Endothelial cell of umbilical vein (primary cell): Measurements from ENCODE around the gene NPM1. TPM values are rescaled to one million over a fixed set of nuclear protein-coding genes. Genes with fewer than 3 reads are reported as not detected.

ENCODE experiments used
- BruUV-seq: library from RNA; stranded (reverse); fragments of 400-500 nt; replicated peaks from 2 replicates; lab custom pipeline; 2021; lab: Mats Ljungman, UMichigan
- CTCF ChIA-PET: fragments of 300-600, 350-600 bp; sonication (Branson Sonifier 250); formaldehyde crosslinking; loops from one replicate; lab custom pipeline; 2021; ENCODE audit warnings: antibody characterized with exemption, inconsistent platforms; lab: Charles Lee
- POLR2A ChIA-PET: fragments of 300-600, 350-600 bp; sonication (Branson Sonifier 250); formaldehyde crosslinking; loops from one replicate; lab custom pipeline; 2021; ENCODE audit warnings: antibody characterized with exemption, inconsistent platforms; lab: Charles Lee
- DNase-seq: peaks from one replicate; pipeline ENCODE4 v3.0.0-alpha.2; 2011; ENCODE audit warnings: low read depth, low spot score
- FAIRE-seq: peaks from 2 replicates; lab custom pipeline; 2011; peaks lifted over from hg19 to GRCh38; lab: Jason Lieb, UNC
- H2AFZ ChIP-seq: 2 replicates; pipeline ENCODE4 v1.6.0; 2012; ENCODE audit warnings: low read depth, low read length, control low read depth, inconsistent platforms
- H3K27ac ChIP-seq: 2 replicates; pipeline ENCODE4 v1.5.1; 2011; ENCODE audit warnings: low read depth, mild to moderate bottlenecking, control low read depth, low read length, moderate library complexity; ENCODE audit not compliant: insufficient read depth
- H3K27me3 ChIP-seq, 2 experiments: 2 replicates each; pipeline versions ENCODE4 v1.6.0 to v1.6.1; 2011; ENCODE audit warnings: low read length in 2 of 2, mixed read lengths in 1 of 2; ENCODE audit not compliant: control insufficient read depth in 2 of 2, insufficient read depth in 2 of 2
- H3K36me3 ChIP-seq, 2 experiments: 2 replicates in 1 of 2; 3 replicates in 1 of 2; pipeline ENCODE4 v1.5.1; 2011; ENCODE audit warnings: low read length in 2 of 2, mild to moderate bottlenecking in 1 of 2, moderate library complexity in 1 of 2; ENCODE audit not compliant: control insufficient read depth in 2 of 2, insufficient read depth in 2 of 2; ENCODE audit errors: extremely low read depth in 1 of 2
- H3K4me1 ChIP-seq: 3 replicates; pipeline ENCODE4 v1.5.1; 2011; ENCODE audit warnings: mild to moderate bottlenecking, low read length; ENCODE audit not compliant: control insufficient read depth, insufficient read depth; ENCODE audit errors: extremely low read depth
- H3K4me2 ChIP-seq: 2 replicates; pipeline ENCODE4 v1.6.1; 2011; ENCODE audit warnings: low read length, control low read depth, mixed read lengths; ENCODE audit not compliant: insufficient read depth
- H3K4me3 ChIP-seq, 3 experiments: fragments of 200-600 bp in 1 of 3; sonication (generic), shearing (Covaris generic) in 1 of 3; replicated peaks in 1 of 3; 2 replicates each; pipeline ENCODE4 v1.5.1; 2011 to 2016; ENCODE audit warnings: control low read depth in 3 of 3, low read length in 3 of 3, mild to moderate bottlenecking in 2 of 3, inconsistent platforms in 1 of 3, low read depth in 1 of 3, moderate library complexity in 1 of 3; ENCODE audit not compliant: insufficient read depth in 1 of 3
- H3K79me2 ChIP-seq: 2 replicates; pipeline ENCODE4 v1.6.0; 2012; ENCODE audit warnings: low read length, inconsistent platforms; ENCODE audit not compliant: control insufficient read depth, insufficient read depth
- H3K9ac ChIP-seq: replicated peaks from 2 replicates; pipeline ENCODE3; 2011; ENCODE audit warnings: low read length, control low read depth; ENCODE audit not compliant: insufficient read depth; ENCODE audit errors: extremely low read depth
- H3K9me1 ChIP-seq: replicated peaks from 3 replicates; pipeline ENCODE4 v1.6.0; 2011; ENCODE audit warnings: mild to moderate bottlenecking, low read length; ENCODE audit not compliant: control insufficient read depth, insufficient read depth; ENCODE audit errors: extremely low read depth
- H3K9me3 ChIP-seq: replicated peaks from 2 replicates; pipeline ENCODE4 v1.5.1; 2012; ENCODE audit warnings: low read length, inconsistent platforms; ENCODE audit not compliant: control insufficient read depth, insufficient read depth
- H4K20me1 ChIP-seq: replicated peaks from 2 replicates; pipeline ENCODE3; 2011; ENCODE audit warnings: mild to moderate bottlenecking, low read length; ENCODE audit not compliant: control insufficient read depth, insufficient read depth; ENCODE audit errors: extremely low read depth
- EZH2 ChIP-seq: IDR thresholded peaks from 2 replicates; pipeline ENCODE4 v1.6.1; 2012; ENCODE audit warnings: borderline replicate concordance, low read depth, mild to moderate bottlenecking, moderate library complexity, low read length, inconsistent platforms; ENCODE audit not compliant: severe bottlenecking
- FOS ChIP-seq: IDR thresholded peaks from 2 replicates; pipeline ENCODE4 v1.6.1; 2011; ENCODE audit warnings: mild to moderate bottlenecking, low read length, moderate library complexity, borderline replicate concordance; ENCODE audit not compliant: insufficient read depth
- GATA2 ChIP-seq: IDR thresholded peaks from 2 replicates; pipeline ENCODE4 v1.7.0; 2011; ENCODE audit warnings: low read depth, mild to moderate bottlenecking, moderate library complexity, mixed read lengths, low read length; ENCODE audit not compliant: insufficient read length, insufficient read depth
- JUN ChIP-seq: IDR thresholded peaks from 2 replicates; pipeline ENCODE4 v1.6.1; 2011; ENCODE audit warnings: borderline replicate concordance, low read depth; ENCODE audit not compliant: insufficient read length, insufficient read depth
- MYC ChIP-seq: IDR thresholded peaks from one replicate; pipeline ENCODE4 v1.6.1; 2011; ENCODE audit warnings: mild to moderate bottlenecking, low read depth, low read length
- POLR2A ChIP-seq: IDR thresholded peaks from 2 replicates; pipeline ENCODE4 v1.6.1; 2012; ENCODE audit warnings: low read depth, mild to moderate bottlenecking, control low read depth, low read length
- POLR2AphosphoS5 ChIP-seq: IDR thresholded peaks from 2 replicates; pipeline ENCODE4 v1.6.1; 2012; ENCODE audit warnings: low read depth, mild to moderate bottlenecking, control low read depth, low read length, moderate library complexity; ENCODE audit not compliant: insufficient read depth
- dilution Hi-C: fragments of 300-500 bp; cut with MboI; formaldehyde crosslinking; loops from one replicate; pipeline ENCODE4 v1.15.0; 2019; ENCODE audit warnings: low sequenced_read_pairs; ENCODE audit not compliant: extremely low pct_ligation_motif_present
- intact Hi-C: fragments of 100-400 bp; cut with micrococcal nuclease; formaldehyde crosslinking; loops from one replicate; pipeline ENCODE4 v1.10.0; 2022
- polyA plus RNA-seq, 4 experiments: library from polyadenylated mRNA; depleted of rRNA in 3 of 4; stranded (reverse) in 3 of 4; unstranded in 1 of 4; fragments of >200 nt; gene quantifications; 2 replicates each; pipeline versions ENCODE4 v1.2.1 to v1.2.3, GENCODE V29; 2011 to 2012; ENCODE audit warnings: missing spikeins in 1 of 4
- total RNA-seq: library from RNA; stranded (reverse); gene quantifications from 2 replicates; pipeline ENCODE4 v1.2.3, GENCODE V29; 2021
- TF ChIP-seq, protein P1 (sequence below): IDR thresholded peaks from 2 replicates; pipeline ENCODE4 v1.6.1; 2011; ENCODE audit not compliant: insufficient read depth, insufficient read length
- TF ChIP-seq, protein P2 (sequence below), 2 donors: IDR thresholded peaks; 1 replicate in 1 of 2; 2 replicates in 1 of 2; pipeline ENCODE4 v1.5.1; 2011; ENCODE audit warnings: low read length in 2 of 2, mild to moderate bottlenecking in 2 of 2, moderate library complexity in 2 of 2, control low read depth in 1 of 2, inconsistent platforms in 1 of 2, low read depth in 1 of 2; ENCODE audit not compliant: insufficient read depth in 1 of 2; ENCODE audit errors: extremely low read depth in 1 of 2

The NPM1 gene
- total and polyA plus RNA-seq, 2 donors (not counting 3 experiments of a cell fraction or from before 2014, with no cell fraction given) = 618 to 1,695 TPM

DNA sequence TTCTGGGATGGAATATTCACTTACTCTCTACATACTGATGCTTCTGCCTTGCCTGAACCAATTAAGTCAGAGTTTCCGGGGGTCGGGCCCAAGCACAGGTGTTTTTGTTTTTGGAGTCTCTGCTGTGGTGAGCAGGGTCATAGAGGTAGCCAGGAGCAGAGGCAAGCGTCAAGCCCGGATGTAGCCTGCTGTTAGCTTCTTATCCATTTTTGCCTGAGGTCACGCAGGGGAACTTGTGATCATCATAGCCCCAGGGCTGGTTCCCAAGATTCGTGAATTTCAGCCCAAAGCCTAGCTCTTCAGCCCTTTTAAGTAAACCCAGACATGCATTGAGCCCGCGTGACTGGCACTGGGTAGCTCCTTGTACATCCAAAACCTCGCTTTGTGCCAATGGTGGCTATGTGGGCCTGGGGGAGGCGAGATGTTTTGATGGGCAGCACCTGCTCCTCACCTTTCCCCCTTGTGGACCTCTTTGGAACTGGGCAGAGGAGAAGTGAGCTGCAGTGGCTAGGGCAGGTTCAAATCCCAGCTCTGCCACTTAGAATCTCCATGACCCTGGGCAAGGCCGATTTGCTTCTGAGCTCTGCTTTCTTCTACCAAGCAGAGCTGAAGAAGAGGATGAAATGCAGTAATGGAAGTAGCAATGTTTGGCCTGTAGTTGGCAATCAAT, 65.5 kb downstream of the NPM1 start:
- Histone ChIP-seq H3K4me3 (no peak overlapping the region), H3K4me1 (peaks cover 15% of the 10 kb centered on the region), H3K9me1 (no peaks in the 10 kb centered on the region), H2AFZ (no peak overlapping the region), H3K27me3 (peaks cover 0 to 2% of the 10 kb centered on the region in 2 experiments), H3K9me3 (no peaks in the 10 kb centered on the region), H3K9ac (no peak overlapping the region), H3K79me2 (no peaks in the 10 kb centered on the region), H3K27ac (no peak overlapping the region), H3K36me3 (no peaks in the 10 kb centered on the region), H4K20me1 (no peaks in the 10 kb centered on the region), H3K4me2 (no peak overlapping the region)
- CTCF ChIA-PET = interaction anchor here (0.6 to 1.8 kb wide), 7 partner anchors 10 to 143 kb away, joined by 3 to 7 read pairs (median 3); partner anchors contain the start of gene FGF18
- intact Hi-C loops = no loop called here
- POLR2A ChIA-PET = no interaction called here
- dilution Hi-C loops = no loop called here
- BruUV-seq = no TSS peak
- no peak for FAIRE-seq
- TF ChIP-seq, protein P1, sequence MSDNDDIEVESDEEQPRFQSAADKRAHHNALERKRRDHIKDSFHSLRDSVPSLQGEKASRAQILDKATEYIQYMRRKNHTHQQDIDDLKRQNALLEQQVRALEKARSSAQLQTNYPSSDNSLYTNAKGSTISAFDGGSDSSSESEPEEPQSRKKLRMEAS = no peak
- TF ChIP-seq POLR2A = no peak
- DNase-seq = no peak

DNA sequence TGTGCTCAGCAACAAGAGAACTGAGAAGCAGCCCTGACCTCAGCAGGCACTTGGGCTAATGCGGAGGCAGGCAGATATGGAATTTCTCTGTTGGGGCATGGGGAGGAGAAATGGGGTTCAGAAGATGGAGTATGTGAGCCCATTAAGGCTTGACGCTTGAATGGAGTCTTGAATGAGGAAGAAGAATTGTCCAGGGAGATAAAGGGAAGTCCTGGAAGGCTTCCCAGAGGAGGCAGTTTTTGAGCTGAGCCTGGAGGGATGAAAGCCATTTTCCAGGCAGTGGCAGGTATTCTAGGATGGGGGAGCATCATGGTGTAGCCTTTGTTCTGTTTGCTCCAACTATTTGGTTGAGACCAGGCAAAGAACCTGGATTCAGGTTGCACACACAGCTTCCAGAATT, 66.3 kb downstream of the NPM1 start:
- FAIRE-seq = no peak
- CTCF ChIA-PET = interaction anchor here (0.7 to 1.8 kb wide), 7 partner anchors 10 to 48 kb away, joined by 3 to 7 read pairs (median 3); partner anchors contain the start of gene FGF18
- no peak overlapping the region for H3K27ac ChIP-seq

More for the DNA sequence above, 66.3 kb downstream of the NPM1 start:
- H3K4me2 ChIP-seq = no peak overlapping the region
- no peak overlapping the region for H3K4me3 ChIP-seq
- no peaks in the 10 kb centered on the region for H3K9me3 ChIP-seq
- H3K27me3 ChIP-seq = peaks cover 0 to 2% of the 10 kb centered on the region in 2 experiments
- POLR2A ChIA-PET = no interaction called here
- no peak for DNase-seq
- no peak overlapping the region for H2AFZ ChIP-seq
- H3K9me1 ChIP-seq = no peaks in the 10 kb centered on the region
- no TSS peak for BruUV-seq
- no peaks in the 10 kb centered on the region for H3K79me2 ChIP-seq
- no peak for TF ChIP-seq POLR2AphosphoS5
- TF ChIP-seq GATA2 = no peak
- no peak for TF ChIP-seq MYC
- no peak for TF ChIP-seq EZH2
- TF ChIP-seq, protein P1 = no peak
- TF ChIP-seq FOS = no peak
- no peak for TF ChIP-seq JUN
- TF ChIP-seq, protein P2, sequence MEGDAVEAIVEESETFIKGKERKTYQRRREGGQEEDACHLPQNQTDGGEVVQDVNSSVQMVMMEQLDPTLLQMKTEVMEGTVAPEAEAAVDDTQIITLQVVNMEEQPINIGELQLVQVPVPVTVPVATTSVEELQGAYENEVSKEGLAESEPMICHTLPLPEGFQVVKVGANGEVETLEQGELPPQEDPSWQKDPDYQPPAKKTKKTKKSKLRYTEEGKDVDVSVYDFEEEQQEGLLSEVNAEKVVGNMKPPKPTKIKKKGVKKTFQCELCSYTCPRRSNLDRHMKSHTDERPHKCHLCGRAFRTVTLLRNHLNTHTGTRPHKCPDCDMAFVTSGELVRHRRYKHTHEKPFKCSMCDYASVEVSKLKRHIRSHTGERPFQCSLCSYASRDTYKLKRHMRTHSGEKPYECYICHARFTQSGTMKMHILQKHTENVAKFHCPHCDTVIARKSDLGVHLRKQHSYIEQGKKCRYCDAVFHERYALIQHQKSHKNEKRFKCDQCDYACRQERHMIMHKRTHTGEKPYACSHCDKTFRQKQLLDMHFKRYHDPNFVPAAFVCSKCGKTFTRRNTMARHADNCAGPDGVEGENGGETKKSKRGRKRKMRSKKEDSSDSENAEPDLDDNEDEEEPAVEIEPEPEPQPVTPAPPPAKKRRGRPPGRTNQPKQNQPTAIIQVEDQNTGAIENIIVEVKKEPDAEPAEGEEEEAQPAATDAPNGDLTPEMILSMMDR (IDR thresholded peaks at IDR 0.05; ENCODE audit: extremely low read depth in 1 of 2, insufficient read depth in 1 of 2, low read depth in 1 of 2, low read length in 2 of 2) = no peak
- no peak for TF ChIP-seq POLR2A
- no peak overlapping the region for H3K9ac ChIP-seq
- no peaks in the 10 kb centered on the region for H4K20me1 ChIP-seq
- intact Hi-C loops (no loop called here), dilution Hi-C loops (no loop called here)
- no peaks in the 10 kb centered on the region for H3K36me3 ChIP-seq
- peaks cover 15% of the 10 kb centered on the region for H3K4me1 ChIP-seq
